Activated naive CD4-positive, alpha-beta T cell treated with anti-CD3 and anti-CD28 coated beads, Interleukin-2, amount 10 ng/mL, durations not matched to agents 7 days and 5 days (primary cell): ENCODE data around the gene PFDN4.

Experiments
- CTCF ChIA-PET: fragments of 350-600 bp; sonication (Branson Sonifier 250); formaldehyde crosslinking; loops from one replicate; lab custom pipeline; 2021; ENCODE audit warnings: antibody characterized with exemption; lab: Charles Lee
- DNase-seq: peaks from one replicate; pipeline ENCODE4 v3.0.0-alpha.2; 2020
- H3K27ac Mint-ChIP-seq: one replicate; pipeline ENCODE4 v1.8.0; 2021; ENCODE audit warnings: mild to moderate bottlenecking, moderate library complexity, mixed read lengths
- H3K27me3 Mint-ChIP-seq: one replicate; pipeline ENCODE4 v1.8.0; 2021; ENCODE audit warnings: mild to moderate bottlenecking, mixed read lengths
- H3K36me3 Mint-ChIP-seq: one replicate; pipeline ENCODE4 v1.8.0; 2021; ENCODE audit warnings: mixed read lengths
- H3K4me1 Mint-ChIP-seq: one replicate; pipeline ENCODE4 v1.8.0; 2021; ENCODE audit warnings: mixed read lengths
- H3K4me3 Mint-ChIP-seq: one replicate; pipeline ENCODE4 v1.8.0; 2021; ENCODE audit warnings: mild to moderate bottlenecking, moderate library complexity, mixed read lengths
- H3K9me3 Mint-ChIP-seq: one replicate; pipeline ENCODE4 v1.8.0; 2021; ENCODE audit warnings: mixed read lengths

PFDN4 gene

DNA sequence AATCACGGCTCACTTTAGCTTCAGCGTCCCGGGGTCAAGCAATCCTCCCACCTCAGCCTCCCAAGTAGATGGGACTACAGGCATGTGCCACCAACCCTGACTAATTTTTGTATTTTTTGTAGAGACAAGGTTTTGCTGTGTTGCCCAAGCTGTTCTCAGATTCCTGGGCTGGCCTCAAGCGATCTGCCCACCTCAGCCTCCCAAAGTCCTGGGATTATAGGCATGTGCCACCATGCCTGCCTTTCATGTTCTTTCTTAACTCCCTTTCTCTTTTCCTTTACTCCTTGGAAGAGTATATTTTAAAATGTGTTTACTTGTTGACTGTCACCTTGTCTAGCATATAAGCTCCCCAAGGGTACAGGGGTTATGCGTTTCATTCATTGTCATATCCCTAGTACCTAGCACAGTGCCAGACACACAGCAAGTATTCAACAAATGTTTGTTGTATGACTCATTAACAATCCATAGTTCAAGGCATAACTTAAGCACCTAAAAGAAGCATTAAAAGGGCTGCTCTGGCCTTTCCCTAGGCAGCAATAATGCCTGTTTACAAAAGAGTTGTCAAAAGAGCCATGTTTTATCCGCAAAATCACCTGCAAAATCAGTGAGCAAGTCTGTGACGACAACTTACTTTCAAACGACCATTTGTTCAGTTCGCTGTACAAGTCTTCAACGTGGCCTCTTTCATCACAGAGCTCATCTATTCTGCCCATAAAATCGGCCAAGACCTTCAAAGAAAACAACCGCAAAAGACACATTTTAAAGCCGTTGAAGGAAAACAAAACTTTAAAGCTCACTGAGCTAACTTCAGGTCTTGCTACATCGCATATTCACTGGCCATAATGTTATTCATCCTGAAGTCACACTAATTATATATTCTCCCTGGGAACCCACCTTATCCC is 38.7 kb upstream of the PFDN4 start:
- Mint-ChIP-seq H3K4me1 (peaks cover 16% of the 10 kb centered on the region), H3K9me3 (no peaks in the 10 kb centered on the region), H3K36me3 (no peaks in the 10 kb centered on the region), H3K27ac (no peak overlapping the region), H3K4me3 (no peak overlapping the region), H3K27me3 (peaks cover 81% of the 10 kb centered on the region)
- no peak for DNase-seq
- CTCF ChIA-PET = interaction anchor here (1.1 to 1.4 kb wide), 2 partner anchors 30 to 66 kb away, joined by 3 read pairs; no protein-coding TSS in a partner anchor

DNA sequence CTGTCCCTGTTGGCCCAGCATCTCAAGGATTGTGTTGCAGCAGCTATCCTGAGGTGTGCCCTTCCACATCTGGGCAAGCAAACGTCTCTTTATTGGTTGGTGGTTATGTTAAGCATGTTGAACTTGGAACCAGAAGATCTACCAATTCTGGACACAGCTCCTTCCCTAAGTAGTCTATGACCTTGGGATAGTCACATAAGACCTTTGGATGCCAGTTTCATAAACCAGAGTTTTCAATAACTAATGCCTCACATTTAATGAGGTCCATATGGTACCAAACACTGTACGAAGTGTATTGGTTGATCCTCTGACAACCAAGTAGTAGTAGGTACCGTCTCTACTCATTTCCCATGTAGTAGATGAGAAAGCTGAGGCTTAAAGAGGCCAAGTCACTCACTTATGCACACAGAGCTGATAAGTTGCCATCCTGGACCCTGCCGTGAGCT is 37.8 kb upstream of the PFDN4 start:
- H3K36me3 Mint-ChIP-seq = no peaks in the 10 kb centered on the region
- peaks cover 84% of the 10 kb centered on the region for H3K27me3 Mint-ChIP-seq
- no peaks in the 10 kb centered on the region for H3K9me3 Mint-ChIP-seq
- H3K4me1 Mint-ChIP-seq = peaks cover 24% of the 10 kb centered on the region
- no peak overlapping the region for H3K27ac Mint-ChIP-seq
- no peak overlapping the region for H3K4me3 Mint-ChIP-seq
- no peak for DNase-seq
- CTCF ChIA-PET = interaction anchor here (1.1 to 1.4 kb wide), 3 partner anchors 29 to 478 kb away, joined by 3 read pairs; no protein-coding TSS in a partner anchor

DNA sequence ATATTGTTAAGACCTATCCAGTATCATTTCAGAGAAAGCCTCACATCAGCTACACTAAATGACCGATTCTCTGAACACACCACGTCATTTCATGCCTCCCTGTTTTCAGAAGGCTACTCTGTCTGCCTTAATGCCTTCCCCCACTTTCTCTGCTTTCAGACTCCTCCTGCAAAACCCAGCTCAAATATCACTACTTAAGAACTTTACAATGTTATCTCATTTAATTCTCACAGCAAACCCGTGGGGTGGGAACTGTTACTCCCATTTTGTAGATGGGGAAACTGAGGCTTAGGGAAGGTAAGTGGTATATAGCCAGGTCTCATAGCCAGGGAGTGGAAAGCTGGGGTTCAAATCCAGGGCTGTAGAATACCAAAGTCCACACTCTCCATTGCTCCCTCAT is 36.9 kb upstream of the PFDN4 start:
- H3K9me3 Mint-ChIP-seq = no peaks in the 10 kb centered on the region
- peaks cover 86% of the 10 kb centered on the region for H3K27me3 Mint-ChIP-seq
- peaks cover 24% of the 10 kb centered on the region for H3K4me1 Mint-ChIP-seq
- DNase-seq = no peak
- CTCF ChIA-PET = interaction anchor here (1.1 kb wide), 1 partner anchor 477 kb away, joined by 3 read pairs; no protein-coding TSS in a partner anchor
- H3K36me3 Mint-ChIP-seq = no peaks in the 10 kb centered on the region
- H3K4me3 Mint-ChIP-seq = no peak overlapping the region
- H3K27ac Mint-ChIP-seq = no peak overlapping the region

DNA sequence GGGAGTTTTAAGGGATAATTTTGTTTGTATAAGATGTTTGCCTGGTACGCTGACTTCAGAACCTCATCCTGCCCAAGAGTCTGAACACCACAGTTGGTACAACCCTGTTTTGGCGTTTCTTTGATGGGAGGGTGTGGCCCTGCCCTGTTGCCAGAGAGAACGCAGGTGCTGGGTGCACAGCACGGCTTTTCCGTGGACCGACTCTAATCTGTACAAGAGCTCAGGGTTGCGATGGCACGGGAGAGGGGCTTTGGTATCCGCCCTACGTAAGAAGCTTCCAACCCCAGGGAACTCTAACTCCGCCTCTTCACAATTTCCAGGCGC is 35.4 kb upstream of the PFDN4 start:
- no peak overlapping the region for H3K27ac Mint-ChIP-seq
- CTCF ChIA-PET = no interaction called here
- H3K36me3 Mint-ChIP-seq = no peaks in the 10 kb centered on the region
- H3K27me3 Mint-ChIP-seq = peaks cover 92% of the 10 kb centered on the region
- peaks cover 24% of the 10 kb centered on the region for H3K4me1 Mint-ChIP-seq
- no peak for DNase-seq
- H3K9me3 Mint-ChIP-seq = no peaks in the 10 kb centered on the region
- no peak overlapping the region for H3K4me3 Mint-ChIP-seq

DNA sequence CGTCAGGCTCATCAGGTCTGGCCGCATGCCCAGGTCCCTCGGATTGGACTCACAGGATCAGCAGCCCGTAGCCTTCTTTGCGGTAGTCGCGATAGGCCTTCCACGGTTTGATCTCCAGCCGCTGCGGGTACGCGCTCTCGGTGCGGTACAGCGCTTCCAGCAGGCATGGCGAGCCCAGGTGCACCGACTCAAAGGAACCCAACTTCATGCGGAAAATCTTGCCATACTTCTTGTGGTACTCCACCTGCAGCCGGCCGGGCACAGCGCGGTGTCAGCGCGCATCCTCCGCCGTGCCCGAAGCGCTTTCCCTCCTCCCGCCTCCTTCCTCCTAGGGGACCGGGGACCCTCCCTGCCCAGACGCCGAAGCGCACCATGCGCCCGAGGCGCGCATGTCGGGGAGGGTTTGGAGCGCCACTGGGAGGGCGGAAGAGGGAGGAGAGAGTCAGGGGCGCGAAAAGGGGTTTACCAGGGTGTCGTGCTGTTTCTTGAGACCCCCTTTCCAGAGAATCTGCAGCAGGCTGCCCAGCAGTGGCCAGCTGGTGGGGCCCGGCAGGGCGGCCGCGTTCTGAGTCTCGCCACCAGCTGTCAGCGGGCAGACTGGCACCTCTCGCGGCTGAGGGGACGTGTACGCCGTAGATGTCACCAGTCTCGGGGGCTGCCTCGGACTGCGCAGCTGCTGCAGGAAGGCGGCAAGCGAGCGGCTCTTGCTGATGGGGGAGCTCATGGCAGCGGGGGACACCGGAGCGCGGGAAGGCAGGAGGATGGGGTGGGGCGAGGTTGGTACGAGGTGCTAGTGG is 34.8 kb upstream of the PFDN4 start:
- H3K27ac Mint-ChIP-seq = no peak overlapping the region
- H3K27me3 Mint-ChIP-seq = peaks cover 92% of the 10 kb centered on the region

DNA sequence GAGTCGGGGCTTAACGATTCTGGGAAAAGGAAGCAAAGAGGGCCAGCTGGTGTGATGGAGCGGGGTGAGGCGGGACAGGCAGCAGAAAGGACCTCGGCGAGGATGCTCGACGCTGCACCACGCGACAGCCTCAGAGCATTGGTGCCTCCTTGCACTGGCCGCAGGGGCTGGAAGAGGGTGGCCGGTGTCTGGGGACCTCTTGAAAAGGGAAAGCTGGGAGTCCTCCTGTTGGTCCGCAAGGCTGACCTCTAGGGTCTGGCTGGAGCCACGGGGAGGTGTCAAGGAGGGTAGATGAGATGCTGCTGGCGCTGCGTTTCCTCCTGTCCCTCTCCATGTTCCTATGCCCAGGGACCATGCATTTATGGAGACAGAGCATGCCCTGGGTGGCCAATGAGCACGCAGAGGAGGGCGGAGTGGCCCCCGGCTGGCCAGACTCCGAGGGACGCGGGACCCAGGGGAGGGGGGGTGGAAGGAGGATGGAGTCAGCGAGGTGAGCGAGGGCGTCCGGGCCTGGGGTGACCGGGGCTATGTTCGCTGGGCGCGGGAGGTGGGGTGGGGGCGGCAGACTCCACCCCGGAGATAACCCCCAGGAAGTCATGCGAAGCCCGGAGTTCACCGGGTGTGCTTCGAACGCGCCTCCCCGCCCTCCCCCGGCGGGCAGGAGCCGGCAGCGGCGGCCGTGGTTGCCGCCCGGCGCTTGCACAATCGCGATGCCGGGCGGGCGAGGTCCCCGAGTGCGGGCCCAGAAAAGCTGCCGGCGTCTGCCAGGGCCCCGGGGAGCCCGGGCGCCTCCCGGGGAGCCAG is 34.0 kb upstream of the PFDN4 start, which contains the start of gene CYP24A1:
TSS of gene CYP24A1 (minus strand) at position 334 of the 804 bp plus-strand sequence. CDS start 407 bp downstream, outside the sequence.
- CTCF ChIA-PET = no interaction called here
- H3K9me3 Mint-ChIP-seq = no peaks in the 10 kb centered on the region
- DNase-seq = no peak
- peak within 1 kb of the TSS; percentile 24 for H3K27ac Mint-ChIP-seq
- H3K36me3 Mint-ChIP-seq = no peaks in the 10 kb centered on the region
- peak within 1 kb of the TSS; percentile 31 for H3K4me3 Mint-ChIP-seq
- peaks cover 24% of the 10 kb centered on the region for H3K4me1 Mint-ChIP-seq
- H3K27me3 Mint-ChIP-seq = peaks cover 89% of the 10 kb centered on the region

More for the DNA sequence above, 34.8 kb upstream of the PFDN4 start:
- H3K4me1 Mint-ChIP-seq = peaks cover 24% of the 10 kb centered on the region
- H3K36me3 Mint-ChIP-seq = no peaks in the 10 kb centered on the region
- H3K9me3 Mint-ChIP-seq = no peaks in the 10 kb centered on the region
- no peak for DNase-seq
- CTCF ChIA-PET = no interaction called here
- peak overlapping the region; percentile 31 for H3K4me3 Mint-ChIP-seq

DNA sequence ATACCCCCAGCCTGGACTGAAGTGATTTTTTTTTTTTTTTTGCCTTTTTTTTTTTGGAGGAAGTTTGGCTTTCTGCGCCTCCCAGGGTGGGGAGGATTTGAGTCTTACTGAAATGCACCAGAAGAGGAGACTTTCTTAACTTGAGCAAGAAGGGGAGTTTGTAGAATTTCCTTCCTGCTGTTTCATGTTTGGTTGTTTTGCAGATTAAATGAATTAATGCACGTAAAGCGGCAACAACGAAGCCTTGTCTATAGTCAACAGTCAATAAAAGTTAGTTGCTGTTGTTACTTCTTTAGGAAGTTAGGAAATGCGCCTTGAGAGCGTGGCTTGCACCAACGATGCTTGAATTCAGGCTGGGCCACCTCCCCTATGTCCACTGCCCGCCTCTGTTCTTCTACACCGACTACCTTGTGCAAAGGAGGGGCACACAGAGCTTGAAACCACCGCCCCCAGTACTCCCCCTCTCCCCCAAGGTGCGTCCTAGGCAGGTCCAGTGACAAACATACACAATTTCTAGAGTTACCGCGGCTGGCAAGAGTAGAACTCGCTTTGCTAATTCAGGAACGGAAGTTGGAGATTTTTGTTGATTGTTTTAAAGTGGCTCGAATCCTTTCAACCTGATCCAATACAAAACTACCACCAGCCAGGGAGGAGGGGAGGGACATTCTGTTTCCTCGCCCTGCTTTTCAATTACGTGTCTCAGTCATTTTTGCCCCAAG is 33.3 kb upstream of the PFDN4 start:
- CTCF ChIA-PET = interaction anchor here (0.6 kb wide), 1 partner anchor 507 kb away, joined by 3 read pairs; no protein-coding TSS in a partner anchor
- H3K4me3 Mint-ChIP-seq = peak overlapping the region; percentile 26
- no peak for DNase-seq
- peak overlapping the region; percentile 24 for H3K27ac Mint-ChIP-seq
- no peaks in the 10 kb centered on the region for H3K9me3 Mint-ChIP-seq
- peaks cover 84% of the 10 kb centered on the region for H3K27me3 Mint-ChIP-seq
- no peaks in the 10 kb centered on the region for H3K36me3 Mint-ChIP-seq
- H3K4me1 Mint-ChIP-seq = peaks cover 24% of the 10 kb centered on the region

DNA sequence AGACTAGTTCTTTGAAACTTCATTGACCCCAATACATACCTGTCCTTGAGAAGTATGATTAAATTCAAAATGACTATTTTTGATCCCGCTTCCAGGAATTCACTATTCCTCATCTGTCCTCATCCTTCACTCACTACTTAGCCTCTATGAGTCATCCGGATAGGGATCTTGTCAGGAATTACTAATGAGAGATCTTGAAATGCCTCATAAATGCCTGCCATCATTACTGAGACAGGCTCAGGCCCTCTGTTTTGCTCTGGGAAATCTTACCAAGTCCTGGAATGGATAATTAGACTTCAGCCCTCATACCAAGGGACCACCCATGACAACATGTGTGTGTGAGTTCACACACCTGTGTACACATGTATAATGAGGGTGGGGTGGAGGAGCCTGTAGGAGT is 31.3 kb upstream of the PFDN4 start:
- CTCF ChIA-PET = no interaction called here
- Mint-ChIP-seq H3K27me3 (peaks cover 67% of the 10 kb centered on the region), H3K4me3 (no peak overlapping the region), H3K4me1 (peaks cover 24% of the 10 kb centered on the region), H3K36me3 (no peaks in the 10 kb centered on the region), H3K27ac (no peak overlapping the region), H3K9me3 (no peaks in the 10 kb centered on the region)
- no peak for DNase-seq

DNA sequence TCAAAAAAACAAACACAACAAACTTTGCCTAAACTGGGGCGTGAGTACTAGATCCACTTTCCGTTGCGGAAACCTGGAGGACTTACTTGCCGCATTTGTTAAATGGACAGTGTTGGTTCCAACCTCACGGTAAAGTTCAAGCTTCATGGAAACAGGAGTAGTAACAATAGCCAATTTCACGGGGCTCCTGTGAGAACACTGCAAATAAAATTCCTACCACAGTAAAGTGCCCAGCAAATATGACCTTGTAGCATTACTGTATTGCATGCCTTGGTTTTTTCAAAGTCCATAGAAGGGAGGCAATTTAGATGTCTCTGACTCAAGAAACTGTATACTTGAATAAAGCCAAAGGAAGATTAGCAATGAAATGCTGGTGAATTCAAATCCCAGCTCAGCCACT is 30.5 kb upstream of the PFDN4 start:
- Mint-ChIP-seq H3K4me1 (peaks cover 23% of the 10 kb centered on the region), H3K27ac (no peak overlapping the region), H3K9me3 (no peaks in the 10 kb centered on the region), H3K4me3 (no peak overlapping the region), H3K27me3 (peaks cover 61% of the 10 kb centered on the region), H3K36me3 (no peaks in the 10 kb centered on the region)
- DNase-seq = no peak
- CTCF ChIA-PET = interaction anchor here (1.0 to 1.2 kb wide), 2 partner anchors 72 to 74 kb away, joined by 3 read pairs; no protein-coding TSS in a partner anchor

DNA sequence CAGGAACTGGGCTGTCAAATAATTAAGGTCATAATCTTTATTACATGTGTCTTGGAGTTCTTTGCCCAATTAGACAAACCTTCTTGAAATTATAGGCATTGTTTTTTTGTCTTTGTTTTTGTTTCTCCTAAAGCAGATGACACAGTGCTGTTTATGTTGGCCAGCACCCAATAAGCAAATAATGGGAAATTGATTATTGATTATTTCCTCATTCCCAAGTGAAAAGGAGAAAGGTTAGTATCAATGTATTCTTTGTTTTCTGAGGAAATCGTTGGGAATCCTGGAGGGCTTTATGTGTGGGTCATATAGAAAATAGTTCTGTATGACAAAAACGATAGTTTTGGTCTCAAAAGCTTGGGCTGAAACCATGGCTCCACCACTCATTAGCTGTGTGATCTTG is 29.6 kb upstream of the PFDN4 start:
- no peak for DNase-seq
- CTCF ChIA-PET = interaction anchor here (1.2 kb wide), 1 partner anchor 75 kb away, joined by 3 read pairs; no protein-coding TSS in a partner anchor
- Mint-ChIP-seq H3K4me1 (peaks cover 14% of the 10 kb centered on the region), H3K27me3 (peaks cover 52% of the 10 kb centered on the region), H3K27ac (no peak overlapping the region), H3K4me3 (no peak overlapping the region), H3K9me3 (no peaks in the 10 kb centered on the region), H3K36me3 (no peaks in the 10 kb centered on the region)

DNA sequence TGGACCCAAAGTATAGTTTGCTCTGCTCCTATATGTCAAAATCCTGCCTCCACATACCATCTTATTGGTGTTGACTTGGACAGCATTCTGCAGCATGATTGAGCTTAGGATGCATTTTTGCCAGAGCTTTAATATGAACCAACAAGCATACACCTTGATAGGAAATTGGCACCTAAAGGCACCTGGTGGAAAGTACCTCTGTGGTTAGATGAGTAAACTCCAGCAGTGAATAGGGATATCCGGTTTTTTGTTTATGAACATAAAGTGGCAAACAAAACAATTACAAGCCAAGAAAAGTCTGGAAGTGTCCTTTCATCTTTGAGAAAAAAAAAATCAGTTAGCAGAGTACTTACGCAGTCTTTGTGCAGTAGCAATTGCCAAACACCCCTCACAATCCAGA is 27.9 kb upstream of the PFDN4 start:
- CTCF ChIA-PET = interaction anchor here (0.6 to 1.8 kb wide), 2 partner anchors 76 to 659 kb away, joined by 3 to 5 read pairs; no protein-coding TSS in a partner anchor
- H3K4me3 Mint-ChIP-seq = no peak overlapping the region
- H3K9me3 Mint-ChIP-seq = no peaks in the 10 kb centered on the region
- H3K36me3 Mint-ChIP-seq = no peaks in the 10 kb centered on the region
- H3K27ac Mint-ChIP-seq = no peak overlapping the region
- DNase-seq = no peak
- peaks cover 39% of the 10 kb centered on the region for H3K27me3 Mint-ChIP-seq
- peaks cover under 1% of the 10 kb centered on the region for H3K4me1 Mint-ChIP-seq

DNA sequence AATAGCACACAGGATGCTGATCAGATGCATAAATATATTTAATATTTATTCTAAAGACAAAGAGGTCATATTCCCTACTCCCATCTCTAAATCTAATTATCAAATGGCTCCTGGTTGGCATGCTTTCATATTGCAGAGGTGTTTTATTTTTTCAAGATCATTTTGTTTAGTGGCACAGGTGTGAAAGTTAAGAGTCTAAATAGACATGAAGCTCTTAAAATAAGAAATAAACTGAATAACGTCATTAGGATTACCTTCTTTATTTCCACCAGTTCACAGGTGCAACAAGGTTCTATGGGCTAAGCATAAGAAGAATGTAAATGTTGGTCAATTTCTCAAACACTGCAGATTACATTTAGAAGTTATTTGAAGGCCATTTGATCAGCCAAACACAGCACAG is 27.0 kb upstream of the PFDN4 start:
- Mint-ChIP-seq H3K27ac (no peak overlapping the region), H3K4me1 (no peaks in the 10 kb centered on the region), H3K27me3 (peaks cover 33% of the 10 kb centered on the region), H3K36me3 (no peaks in the 10 kb centered on the region), H3K9me3 (no peaks in the 10 kb centered on the region), H3K4me3 (no peak overlapping the region)
- no peak for DNase-seq
- CTCF ChIA-PET = interaction anchor here (1.8 kb wide), 1 partner anchor 77 kb away, joined by 5 read pairs; no protein-coding TSS in a partner anchor

DNA sequence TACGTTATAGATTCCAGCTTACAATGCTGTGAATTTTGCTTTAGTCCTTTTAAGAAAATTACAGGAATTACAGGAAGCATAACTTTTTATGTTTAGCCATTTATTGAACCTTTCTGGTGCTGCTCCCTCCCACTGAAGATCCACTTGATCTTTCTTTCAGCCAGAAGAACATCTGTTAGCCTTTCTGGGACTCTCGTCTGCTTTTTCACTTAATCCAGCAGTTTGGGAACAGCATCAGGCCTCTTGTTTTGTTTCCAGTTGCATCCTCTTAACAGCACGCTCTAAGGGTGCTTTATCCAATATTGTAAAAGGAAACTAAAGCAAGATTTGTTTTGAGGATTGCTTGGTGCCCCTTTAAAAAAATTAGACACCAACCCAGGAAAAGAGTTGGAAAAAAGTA is 23.8 kb upstream of the PFDN4 start:
- CTCF ChIA-PET = no interaction called here
- no peaks in the 10 kb centered on the region for H3K36me3 Mint-ChIP-seq
- no peaks in the 10 kb centered on the region for H3K4me1 Mint-ChIP-seq
- no peaks in the 10 kb centered on the region for H3K9me3 Mint-ChIP-seq
- no peak for DNase-seq
- H3K27ac Mint-ChIP-seq = no peak overlapping the region
- no peak overlapping the region for H3K4me3 Mint-ChIP-seq
- peaks cover 10% of the 10 kb centered on the region for H3K27me3 Mint-ChIP-seq
